ENCODE results near the gene PLSCR4. TPM values are rescaled to one million over a fixed set of nuclear protein-coding genes. Genes with fewer than 3 reads are reported as not detected.
A peak's percentile ranks its signal among the peaks of the same experiment; 100 is the strongest.

The PLSCR4 gene
- total and polyA plus RNA-seq, 2 experiments from 2014 or later = 40.3 to 63.4 TPM

GRCh38 chr3:146274833-146275232 is 23.9 kb upstream of the PLSCR4 start:
- H3K36me3 ChIP-seq (ENCODE audit: low read depth) = no peaks in the 10 kb centered on the region
- no peaks in the 10 kb centered on the region for H3K79me2 ChIP-seq (ENCODE audit: insufficient read depth)
- H3K27ac ChIP-seq = peak overlapping the region; percentile 83
- H3K9me3 ChIP-seq (ENCODE audit: low read depth) = no peaks in the 10 kb centered on the region
- H3K9ac ChIP-seq = peak overlapping the region; percentile 24
- peaks cover 46% of the 10 kb centered on the region for H3K4me1 ChIP-seq (ENCODE audit: insufficient read depth)
- H2AFZ ChIP-seq = peak overlapping the region; percentile 14; the same call in 1 of the 2 replicates
- in situ Hi-C loops (cut with MboI) = no loop called here
- peak; percentile 89 for DNase-seq
- H3K4me2 ChIP-seq (ENCODE audit: unreplicated experiment) = peak overlapping the region; percentile 55
- no peak overlapping the region for H3K4me3 ChIP-seq
- no peaks in the 10 kb centered on the region for H4K20me1 ChIP-seq (ENCODE audit: insufficient read depth)
- no peaks in the 10 kb centered on the region for H3K27me3 ChIP-seq (replicated peaks; ENCODE audit: insufficient read depth)
- 5 to 6% methylated on average over 1 of the region's 1 CpG for WGBS, 2 experiments (ENCODE audit: low coverage in 1 of 2, low lambda C conversion rate in 2 of 2, missing lambda C conversion rate in 2 of 2)
- no peak for TF ChIP-seq EZH2 (IDR thresholded peaks at IDR 0.05; ENCODE audit: insufficient read depth, poor library complexity, severe bottlenecking)
- no peak for TF ChIP-seq EZH2phosphoT487 (IDR thresholded peaks at IDR 0.05; ENCODE audit: insufficient read depth, low read depth)
- peaks cover 42% of the 10 kb centered on the region for H3F3A ChIP-seq (ENCODE audit: insufficient read depth)
- no peaks in the 10 kb centered on the region; the same call in 1 of the 2 replicates for H3K9me2 ChIP-seq (ENCODE audit: insufficient read depth)

GRCh38 chr3:146273721-146274407 is 23.0 kb upstream of the PLSCR4 start:
- in situ Hi-C loops (cut with MboI) = no loop called here
- Histone ChIP-seq H3K27me3 (replicated peaks; ENCODE audit: insufficient read depth) (no peaks in the 10 kb centered on the region), H3K79me2 (ENCODE audit: insufficient read depth) (no peaks in the 10 kb centered on the region), H2AFZ (peak overlapping the region; percentile 14; the same call in 1 of the 2 replicates), H3K4me3 (no peak overlapping the region), H3K4me2 (ENCODE audit: unreplicated experiment) (peak overlapping the region; percentile 24), H4K20me1 (ENCODE audit: insufficient read depth) (no peaks in the 10 kb centered on the region), H3K9ac (no peak overlapping the region), H3K9me2 (ENCODE audit: insufficient read depth) (no peaks in the 10 kb centered on the region; the same call in 1 of the 2 replicates), H3K27ac (peak overlapping the region; percentile 83), H3K36me3 (ENCODE audit: low read depth) (no peaks in the 10 kb centered on the region), H3K9me3 (ENCODE audit: low read depth) (no peaks in the 10 kb centered on the region), H3F3A (ENCODE audit: insufficient read depth) (peaks cover 35% of the 10 kb centered on the region), H3K4me1 (ENCODE audit: insufficient read depth) (peaks cover 40% of the 10 kb centered on the region)
- TF ChIP-seq EZH2phosphoT487 (IDR thresholded peaks at IDR 0.05; ENCODE audit: insufficient read depth, low read depth) (no peak), EZH2 (IDR thresholded peaks at IDR 0.05; ENCODE audit: insufficient read depth, poor library complexity, severe bottlenecking) (no peak)
- 94 to 99% methylated on average over 6 of the region's 6 CpGs for WGBS, 2 experiments (ENCODE audit: low coverage in 1 of 2, low lambda C conversion rate in 2 of 2, missing lambda C conversion rate in 2 of 2)
- DNase-seq = no peak

- Histone ChIP-seq H3K27ac (no peak overlapping the region), H3K9ac (no peak overlapping the region), H3K36me3 (ENCODE audit: low read depth) (no peaks in the 10 kb centered on the region), H3K79me2 (ENCODE audit: insufficient read depth) (no peaks in the 10 kb centered on the region), H3K4me3 (no peak overlapping the region), H3K4me2 (ENCODE audit: unreplicated experiment) (no peak overlapping the region), H3K9me3 (ENCODE audit: low read depth) (no peaks in the 10 kb centered on the region), H3K9me2 (ENCODE audit: insufficient read depth) (no peaks in the 10 kb centered on the region; the same call in 1 of the 2 replicates), H2AFZ (no peak overlapping the region), H4K20me1 (ENCODE audit: insufficient read depth) (no peaks in the 10 kb centered on the region), H3F3A (ENCODE audit: insufficient read depth) (peaks cover 22% of the 10 kb centered on the region), H3K27me3 (replicated peaks; ENCODE audit: insufficient read depth) (no peaks in the 10 kb centered on the region), H3K4me1 (ENCODE audit: insufficient read depth) (peaks cover 20% of the 10 kb centered on the region)
- TF ChIP-seq EZH2phosphoT487 (IDR thresholded peaks at IDR 0.05; ENCODE audit: insufficient read depth, low read depth) = no peak
- TF ChIP-seq EZH2 (IDR thresholded peaks at IDR 0.05; ENCODE audit: insufficient read depth, poor library complexity, severe bottlenecking) = no peak
- in situ Hi-C loops (cut with MboI) = no loop called here
- DNase-seq = no peak
These were observed 20.3 kb upstream of the PLSCR4 start for GRCh38 chr3:146271180-146271579.

GRCh38 chr3:146269271-146269670 is 18.4 kb upstream of the PLSCR4 start:
- Histone ChIP-seq H3K9ac (no peak overlapping the region), H3K79me2 (ENCODE audit: insufficient read depth) (no peaks in the 10 kb centered on the region), H3K36me3 (ENCODE audit: low read depth) (no peaks in the 10 kb centered on the region), H3K4me1 (ENCODE audit: insufficient read depth) (peaks cover 5% of the 10 kb centered on the region), H4K20me1 (ENCODE audit: insufficient read depth) (no peaks in the 10 kb centered on the region), H3K9me2 (ENCODE audit: insufficient read depth) (no peaks in the 10 kb centered on the region), H3K27me3 (replicated peaks; ENCODE audit: insufficient read depth) (no peaks in the 10 kb centered on the region), H3K27ac (no peak overlapping the region), H3K4me2 (ENCODE audit: unreplicated experiment) (no peak overlapping the region), H3K4me3 (no peak overlapping the region), H3F3A (ENCODE audit: insufficient read depth) (peaks cover 7% of the 10 kb centered on the region), H3K9me3 (ENCODE audit: low read depth) (no peaks in the 10 kb centered on the region), H2AFZ (no peak overlapping the region)
- DNase-seq = no peak
- in situ Hi-C loops (cut with MboI) = no loop called here
- WGBS, 2 experiments (ENCODE audit: low coverage in 1 of 2, low lambda C conversion rate in 2 of 2, missing lambda C conversion rate in 2 of 2) = 68 to 69% methylated on average over 4 of the region's 4 CpGs
- no peak for TF ChIP-seq EZH2 (IDR thresholded peaks at IDR 0.05; ENCODE audit: insufficient read depth, poor library complexity, severe bottlenecking)
- TF ChIP-seq EZH2phosphoT487 (IDR thresholded peaks at IDR 0.05; ENCODE audit: insufficient read depth, low read depth) = no peak
